Measurements from ENCODE around the gene HMCN2.

HMCN2 gene

DNA sequence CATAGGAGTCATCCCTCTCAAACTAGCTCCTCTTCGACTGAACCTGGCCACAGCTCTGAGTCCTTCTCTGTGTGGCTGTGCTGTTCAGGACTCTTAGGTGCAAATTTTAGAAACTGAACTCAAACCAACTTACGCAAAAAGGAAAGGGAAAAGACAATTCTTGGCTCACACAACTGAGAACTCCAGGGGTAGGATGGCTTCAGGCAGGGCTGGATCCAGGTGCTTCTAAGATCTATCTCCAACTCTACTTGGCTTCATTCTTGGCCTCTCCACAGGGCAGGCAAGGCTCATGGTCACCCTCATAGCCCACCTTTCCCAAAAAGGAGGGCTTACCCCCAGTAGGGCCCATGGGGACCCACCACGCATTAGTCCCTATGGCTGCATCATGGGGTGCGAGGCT, 187.3 kb downstream of the HMCN2 start:
- TF ChIP-seq CTCF (IDR thresholded peaks at IDR 0.05; ENCODE audit: low read depth, low read length, missing control alignments): no peak
- no peak for DNase-seq (ENCODE audit: extremely low read depth, low read depth)
- no peak overlapping the region for H3K4me3 ChIP-seq (replicated peaks; ENCODE audit: low read depth, low read length)

- TF ChIP-seq CTCF (IDR thresholded peaks at IDR 0.05; ENCODE audit: low read depth, low read length, missing control alignments): no peak
- H3K4me3 ChIP-seq (replicated peaks; ENCODE audit: low read depth, low read length): no peak overlapping the region
- no peak for DNase-seq (ENCODE audit: extremely low read depth, low read depth)
These were observed 187.9 kb downstream of the HMCN2 start for GRCh38 chr9:130453487-130453886.

DNA sequence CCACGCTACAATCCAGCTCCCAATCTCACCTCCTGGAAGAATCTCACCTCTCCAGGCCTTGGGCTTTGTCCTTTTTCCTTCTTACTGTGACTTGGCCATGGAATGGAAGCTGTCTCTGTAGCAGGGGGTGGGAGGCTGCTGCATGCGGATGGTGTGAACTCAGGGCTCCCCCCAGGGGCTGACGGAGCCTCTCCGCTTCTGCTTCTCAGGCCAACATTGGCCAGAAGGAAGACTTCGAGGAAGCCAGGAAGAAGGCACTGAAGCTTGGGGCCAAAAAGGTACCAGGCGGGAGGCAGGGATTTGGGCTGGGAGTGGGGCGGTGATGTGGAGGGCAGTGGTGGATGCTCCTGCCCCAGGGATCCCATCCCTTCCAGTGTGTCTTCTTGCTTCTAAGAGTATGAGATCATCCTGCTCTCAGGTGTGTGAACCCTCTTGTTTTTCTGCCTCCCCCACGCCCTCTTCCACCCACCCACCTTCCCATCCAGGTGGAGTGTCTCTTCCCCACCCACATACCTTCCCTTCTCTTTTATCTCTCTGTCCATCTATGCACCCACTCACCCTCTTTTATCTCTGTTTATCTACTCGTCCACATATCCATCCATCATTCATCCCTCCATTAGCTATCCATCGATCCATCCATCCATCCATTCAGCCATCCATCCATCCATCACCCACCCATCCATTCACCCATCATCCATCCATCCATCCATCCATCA, 188.7 kb downstream of the HMCN2 start:
- no peak for TF ChIP-seq CTCF (IDR thresholded peaks at IDR 0.05; ENCODE audit: low read depth, low read length, missing control alignments)
- DNase-seq (ENCODE audit: extremely low read depth, low read depth): no peak
- H3K4me3 ChIP-seq (replicated peaks; ENCODE audit: low read depth, low read length): no peak overlapping the region

- DNase-seq (ENCODE audit: extremely low read depth, low read depth): no peak
- no peak overlapping the region for H3K4me3 ChIP-seq (replicated peaks; ENCODE audit: low read depth, low read length)
- TF ChIP-seq CTCF (IDR thresholded peaks at IDR 0.05; ENCODE audit: low read depth, low read length, missing control alignments): no peak
These were observed 189.3 kb downstream of the HMCN2 start for GRCh38 chr9:130454812-130455325.

DNA sequence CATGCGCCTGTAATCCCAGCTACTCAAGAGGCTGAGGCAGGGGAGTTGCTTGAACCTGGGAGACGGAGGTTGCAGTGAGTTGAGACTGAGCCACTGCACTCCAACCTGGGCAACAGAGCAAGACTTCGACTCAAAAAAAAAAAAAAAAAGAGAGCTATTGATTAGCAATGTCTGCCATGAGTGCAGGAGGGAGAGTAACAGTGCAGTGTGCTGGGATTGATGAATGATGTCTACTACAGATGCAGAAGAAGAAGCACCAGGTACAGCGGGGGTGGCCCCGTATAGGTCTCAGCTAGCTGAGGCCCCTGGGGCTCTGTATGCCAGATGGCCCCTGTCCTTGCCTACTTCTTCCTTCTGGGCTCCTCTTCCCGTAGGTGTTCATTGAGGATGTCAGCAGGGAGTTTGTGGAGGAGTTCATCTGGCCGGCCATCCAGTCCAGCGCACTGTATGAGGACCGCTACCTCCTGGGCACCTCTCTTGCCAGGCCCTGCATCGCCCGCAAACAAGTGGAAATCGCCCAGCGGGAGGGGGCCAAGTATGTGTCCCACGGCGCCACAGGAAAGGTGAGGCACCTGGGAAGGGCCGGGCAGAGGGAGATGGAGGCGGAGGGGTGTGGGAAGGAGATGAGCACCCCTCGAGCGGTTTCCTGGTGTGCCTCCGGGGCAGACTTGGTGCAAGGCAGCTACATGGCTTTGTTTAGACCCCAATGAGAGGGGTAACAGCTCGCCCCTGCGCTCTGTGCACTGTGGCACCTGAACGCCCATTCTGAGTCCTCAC, 192.7 kb downstream of the HMCN2 start:
- no peak overlapping the region for H3K4me3 ChIP-seq (replicated peaks; ENCODE audit: low read depth, low read length)
- no peak for TF ChIP-seq CTCF (IDR thresholded peaks at IDR 0.05; ENCODE audit: low read depth, low read length, missing control alignments)
- DNase-seq (ENCODE audit: extremely low read depth, low read depth): no peak

GRCh38 chr9:130458804-130459067, 193.2 kb downstream of the HMCN2 start:
- DNase-seq (ENCODE audit: extremely low read depth, low read depth): no peak
- no peak for TF ChIP-seq CTCF (IDR thresholded peaks at IDR 0.05; ENCODE audit: low read depth, low read length, missing control alignments)
- H3K4me3 ChIP-seq (replicated peaks; ENCODE audit: low read depth, low read length): no peak overlapping the region

Measured in HFF-Myc (cell line).